NOMO-1 treated with dmso at 0.1 percent for 144 hours (cell line): Measurements from ENCODE around the gene PSMA1.
"Not testable (repeated sequence)": the region's sequence is repeated elsewhere in the genome, so short reads cannot be mapped to it uniquely, and the experiment has no call there.

Experiments
- DNase-seq: peaks from one replicate; lab custom pipeline; 2025; ENCODE audit not compliant: unreplicated experiment; lab: John Stamatoyannopoulos, UW

Gene PSMA1

DNA sequence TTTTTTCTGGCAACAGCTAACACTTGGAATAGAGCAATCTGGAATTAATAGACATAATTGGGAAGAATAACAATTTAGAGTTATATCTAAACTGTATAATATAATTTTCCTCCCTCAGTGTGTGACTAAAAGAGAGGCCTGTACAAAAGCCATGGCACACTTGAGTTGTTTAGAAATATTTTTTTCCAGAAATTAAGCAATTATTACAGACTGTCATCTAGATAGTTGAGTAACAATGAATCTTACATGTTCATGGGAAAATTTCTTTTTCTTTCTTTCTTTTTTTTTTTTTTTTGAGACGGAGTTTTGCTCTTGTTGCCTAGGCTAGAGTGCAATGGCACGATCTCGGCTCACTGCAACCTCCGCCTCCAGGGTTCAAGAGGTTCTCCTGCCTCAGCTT, 15.0 kb upstream of the PSMA1 start:
- DNase-seq = not testable (repeated sequence)

DNA sequence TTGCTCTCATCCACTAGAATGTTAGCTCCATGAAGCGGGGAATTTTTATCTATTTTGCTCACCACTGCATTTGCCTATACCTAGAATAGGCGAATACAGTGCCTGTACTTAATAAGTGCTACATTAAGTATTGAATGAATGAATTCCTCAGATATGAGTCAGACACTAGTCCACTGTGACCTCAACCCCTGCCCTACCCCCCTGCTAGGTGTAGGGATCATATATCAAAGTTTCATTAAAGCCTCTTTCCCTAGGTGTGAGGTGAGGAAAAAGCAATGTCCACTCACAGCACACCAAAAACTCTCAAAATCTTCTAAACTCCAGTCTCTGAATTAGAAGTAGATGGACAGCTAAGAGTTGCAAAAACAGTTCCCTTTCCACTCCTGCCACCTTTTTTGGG, 9.8 kb upstream of the PSMA1 start:
- no peak for DNase-seq

DNA sequence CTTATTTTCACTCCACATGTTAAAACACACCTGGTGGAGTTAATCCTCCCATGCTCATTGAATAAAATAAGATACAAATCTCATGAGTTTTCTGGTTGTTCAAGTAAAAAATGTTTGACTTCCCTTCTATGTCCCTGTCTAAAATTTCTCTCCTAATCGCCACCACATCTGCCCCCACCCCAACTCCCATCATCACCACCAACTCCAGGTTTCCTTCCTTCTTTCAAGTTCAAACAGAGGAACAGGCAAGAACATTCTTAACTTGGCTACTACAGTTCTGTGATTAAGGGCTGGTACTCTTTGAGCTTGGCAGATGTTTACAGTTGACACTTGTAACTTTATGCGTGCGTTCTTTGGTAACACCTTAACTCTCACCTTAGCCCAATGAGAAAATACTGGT, 9.1 kb upstream of the PSMA1 start:
- DNase-seq = no peak

DNA sequence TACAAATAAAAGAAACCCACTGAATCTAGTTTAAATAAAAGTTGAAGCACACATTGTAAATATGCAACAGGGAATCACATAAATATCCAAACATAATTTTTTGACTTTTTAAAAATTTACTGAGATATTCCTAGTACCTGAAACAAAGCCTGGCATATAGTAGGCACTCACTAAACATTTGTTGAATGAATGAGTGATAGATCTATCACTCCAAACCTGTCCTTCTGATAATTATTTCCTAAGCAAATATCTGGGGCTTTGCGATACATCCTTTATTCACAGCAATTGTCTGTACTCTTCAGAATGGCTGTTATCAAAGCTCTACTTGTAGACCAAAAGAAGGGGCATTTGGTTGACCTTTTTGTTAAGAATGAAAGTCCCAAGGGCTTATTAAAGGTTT, 2.6 kb upstream of the PSMA1 start:
- DNase-seq = no peak

DNA sequence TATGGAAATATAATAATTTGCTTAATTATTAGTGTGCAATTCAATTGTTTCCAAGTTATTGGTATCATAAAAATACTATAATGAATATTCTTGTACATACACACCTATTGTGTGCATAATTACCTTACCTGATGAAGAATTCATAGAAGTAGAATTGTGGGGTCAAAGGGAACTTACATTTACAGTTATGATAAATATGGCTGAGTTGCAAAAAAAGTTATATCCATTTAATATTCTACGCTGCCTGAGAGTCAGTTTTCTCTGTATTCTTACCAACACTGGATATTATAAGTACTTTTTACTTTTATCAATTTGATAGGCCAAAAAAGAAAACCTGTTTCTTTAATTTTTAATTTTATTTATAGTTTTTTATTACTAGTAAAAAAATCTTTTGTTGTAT, 2.1 kb upstream of the PSMA1 start:
- no peak for DNase-seq

DNA sequence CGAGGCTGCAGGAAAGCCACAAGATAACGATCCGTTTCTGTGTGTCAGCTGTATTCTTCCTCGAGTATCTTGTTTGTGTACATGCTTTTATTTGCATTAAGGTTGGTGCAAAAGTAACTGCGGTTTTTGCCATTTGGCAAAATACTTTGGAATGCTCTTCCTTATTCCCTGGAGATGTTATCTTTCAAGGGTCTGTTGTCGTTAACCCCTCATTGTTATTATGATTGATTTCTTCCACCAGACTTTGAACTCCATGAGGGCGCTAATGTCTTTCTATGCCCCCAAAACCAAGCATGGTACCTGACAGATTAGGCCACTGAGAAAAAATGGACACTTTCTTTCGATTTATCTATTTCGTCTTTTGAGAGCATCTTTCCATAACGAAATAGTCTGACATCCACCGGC, 563 bp upstream of the PSMA1 start:
- no peak for DNase-seq

DNA sequence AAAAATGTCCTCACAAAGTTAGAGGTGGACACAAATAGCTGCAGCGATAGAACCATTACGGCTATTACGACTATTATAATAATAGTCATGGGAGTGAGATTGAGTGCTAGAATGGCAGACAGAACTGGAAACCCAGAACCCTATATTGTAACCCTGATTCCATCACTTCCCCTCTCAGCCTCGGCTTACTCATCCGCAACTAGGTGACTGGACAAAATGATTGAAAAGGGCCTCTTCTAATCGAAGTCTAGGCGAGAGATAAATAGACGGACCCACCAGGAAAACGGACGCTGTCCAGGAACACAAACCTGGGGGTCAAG, 629 bp downstream of the PSMA1 start:
- peak; percentile 49 for DNase-seq

DNA sequence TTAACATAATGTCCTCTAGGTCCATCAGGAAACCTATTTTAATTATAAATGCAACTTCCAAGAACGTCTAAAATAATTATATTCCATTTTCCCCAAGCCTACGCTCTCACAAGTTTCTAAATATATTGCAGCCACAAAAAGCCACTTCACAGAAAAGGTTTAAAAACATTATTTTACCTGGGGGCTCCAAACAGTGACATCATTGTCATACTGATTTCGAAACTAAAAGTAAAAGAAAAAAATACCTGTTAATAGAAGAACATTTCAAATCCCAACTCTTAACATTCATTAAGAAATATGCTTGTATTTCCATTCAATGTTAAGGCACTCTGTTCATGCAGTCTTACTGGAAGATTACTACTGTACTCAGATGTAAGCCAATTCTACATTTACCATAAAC, 1.4 kb downstream of the PSMA1 start:
- no peak for DNase-seq

DNA sequence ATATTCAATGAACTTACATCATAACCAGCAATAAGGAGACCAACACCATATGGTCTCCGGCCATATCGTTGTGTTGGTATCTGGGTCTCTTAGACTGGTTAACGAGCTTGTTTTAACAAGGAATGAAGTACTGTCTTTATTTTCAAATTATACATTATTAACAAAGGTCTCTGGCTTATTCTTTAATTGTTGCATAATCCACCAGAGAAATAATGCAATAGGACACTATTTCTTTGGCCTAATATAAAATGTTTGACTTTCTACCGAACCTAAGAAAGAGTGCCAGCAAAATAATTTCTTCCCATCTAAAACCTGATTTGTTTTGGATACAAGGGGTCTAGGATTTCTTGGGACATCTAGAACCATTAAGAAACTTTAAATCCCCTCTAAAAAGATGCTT, 6.4 kb downstream of the PSMA1 start:
- no peak for DNase-seq

DNA sequence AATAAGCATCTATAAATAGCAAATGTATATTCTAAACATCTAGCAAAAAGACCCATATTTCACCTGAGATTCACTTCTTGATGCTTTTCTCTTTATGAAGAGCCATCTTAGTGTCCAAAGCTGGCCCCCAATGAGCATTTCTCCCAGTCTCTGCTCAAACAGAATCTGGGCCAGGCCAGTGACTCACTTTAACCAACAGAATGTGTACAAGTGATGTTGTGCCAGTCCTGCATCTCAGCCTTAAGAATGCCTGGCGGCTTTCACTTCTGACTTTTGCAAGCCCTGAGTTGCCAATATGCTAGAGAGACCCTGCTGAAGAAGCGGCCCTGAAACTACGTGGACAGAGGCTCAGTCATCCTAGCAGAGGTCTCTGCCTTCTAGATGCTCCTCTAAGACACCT, 13.7 kb downstream of the PSMA1 start:
- no peak for DNase-seq

DNA sequence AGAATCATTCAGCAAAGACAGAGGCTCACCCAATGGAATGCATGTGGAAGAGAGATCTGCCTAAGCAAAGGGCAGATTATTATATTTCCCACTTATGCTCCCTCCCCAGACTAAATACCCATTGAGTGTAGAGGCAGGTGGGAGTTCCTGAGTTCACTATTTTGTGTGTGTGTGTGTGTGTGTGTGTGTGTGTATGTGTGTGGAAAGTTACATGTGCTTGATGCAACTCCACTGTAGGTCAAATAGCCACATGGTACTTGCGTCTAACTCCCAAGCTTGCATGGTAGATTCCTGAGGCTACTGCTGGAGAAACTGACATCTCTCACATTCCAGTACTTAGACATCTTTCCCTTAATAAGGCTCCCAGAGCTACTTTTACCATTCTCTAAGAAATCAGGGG, 17.2 kb downstream of the PSMA1 start:
- no peak for DNase-seq

DNA sequence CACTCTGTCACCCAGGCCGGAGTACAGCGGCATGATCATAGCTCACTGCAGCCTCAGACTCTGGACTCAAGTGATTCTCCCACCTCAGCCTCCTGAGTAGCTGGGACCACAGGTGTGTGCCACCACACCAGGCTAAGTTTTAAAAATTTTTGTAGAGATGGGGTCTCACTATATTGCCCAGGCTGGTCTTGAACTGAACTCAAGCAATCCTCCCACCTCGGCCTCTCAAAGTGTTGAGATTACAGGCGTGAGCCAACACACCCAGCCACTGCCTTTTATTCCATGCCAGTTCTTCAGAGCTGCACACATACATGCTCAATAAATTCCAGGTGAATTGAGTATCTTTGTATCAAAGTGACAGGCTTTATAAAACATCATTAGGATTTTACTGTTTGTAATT, 18.1 kb downstream of the PSMA1 start:
- DNase-seq = no peak

DNA sequence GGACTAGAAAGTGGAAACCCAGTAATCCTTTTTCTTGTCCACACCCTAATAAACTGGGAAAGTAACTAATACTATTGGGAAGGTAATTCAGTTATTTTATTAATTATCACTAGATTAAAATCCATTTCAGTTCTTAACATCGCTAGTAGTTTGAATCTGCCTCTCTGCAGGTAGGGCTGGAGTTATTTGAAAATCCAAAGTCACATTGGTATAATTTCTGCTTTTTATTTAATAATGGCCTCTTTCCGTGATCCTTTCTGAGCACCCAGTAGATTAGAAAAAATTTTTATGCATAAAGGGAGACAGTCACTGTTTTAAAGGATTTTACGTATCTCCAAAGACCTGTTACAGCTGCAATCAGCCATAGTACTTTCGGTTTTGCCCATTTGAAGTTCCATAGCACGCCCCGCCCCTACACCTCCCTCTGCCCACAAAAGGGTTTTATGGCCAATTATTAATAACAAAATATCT, 20.0 kb downstream of the PSMA1 start:
- DNase-seq = peak; percentile 9

DNA sequence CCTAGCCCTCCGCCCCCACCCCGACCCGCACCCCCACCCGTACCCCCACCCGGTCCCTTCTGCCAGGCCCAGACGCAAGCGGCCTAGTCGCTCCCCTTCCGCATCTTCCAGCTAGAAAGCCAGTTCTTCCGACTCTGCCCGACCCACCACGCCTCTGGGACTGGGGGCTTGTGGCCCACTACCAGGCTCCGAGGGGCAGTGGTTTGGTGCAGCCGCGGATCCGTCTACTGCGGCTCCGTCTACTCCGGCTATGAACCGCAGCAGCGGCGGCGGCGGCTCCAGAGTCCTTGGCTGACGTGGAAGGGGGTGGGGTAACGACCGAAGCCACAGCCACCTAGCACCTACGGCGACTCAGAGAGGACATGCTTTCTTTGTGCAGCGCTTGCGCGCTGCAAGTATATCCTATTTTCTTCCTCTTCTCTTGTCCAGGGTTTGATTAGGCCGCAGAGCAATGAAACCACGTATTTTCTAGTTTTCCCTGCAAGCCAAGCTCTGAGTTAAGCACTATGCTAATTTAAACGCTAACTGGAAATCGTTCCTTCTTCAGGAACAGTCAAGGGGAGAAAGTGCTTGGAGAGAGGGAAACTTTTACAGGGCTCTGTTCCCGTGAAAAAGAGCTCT, 20.5 kb downstream of the PSMA1 start, which contains the start of gene COPB1:
Gene COPB1 (minus strand): TSS at position 252 of the 621 bp plus-strand sequence. CDS start 883 bp downstream, outside the sequence.
- peak; percentile 97 for DNase-seq

DNA sequence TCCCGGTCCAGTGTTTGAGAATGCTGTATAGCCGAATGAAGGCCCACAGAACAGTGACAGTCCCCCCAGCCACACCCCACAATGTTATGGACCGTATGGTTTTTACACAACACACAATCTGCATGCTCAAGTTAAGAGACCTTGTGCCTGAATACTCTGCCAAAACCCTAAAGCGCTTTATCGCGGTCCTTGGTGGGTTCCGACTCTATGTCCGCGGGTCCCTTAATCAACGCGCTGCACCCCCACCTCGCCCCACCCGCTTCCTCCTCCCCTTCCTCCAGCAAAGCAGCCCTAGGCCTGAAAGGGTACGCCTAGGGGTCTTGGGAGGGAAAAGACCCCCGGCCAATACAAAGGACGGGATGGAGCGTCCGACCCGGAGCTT, 21.0 kb downstream of the PSMA1 start:
- DNase-seq = peak; percentile 32

DNA sequence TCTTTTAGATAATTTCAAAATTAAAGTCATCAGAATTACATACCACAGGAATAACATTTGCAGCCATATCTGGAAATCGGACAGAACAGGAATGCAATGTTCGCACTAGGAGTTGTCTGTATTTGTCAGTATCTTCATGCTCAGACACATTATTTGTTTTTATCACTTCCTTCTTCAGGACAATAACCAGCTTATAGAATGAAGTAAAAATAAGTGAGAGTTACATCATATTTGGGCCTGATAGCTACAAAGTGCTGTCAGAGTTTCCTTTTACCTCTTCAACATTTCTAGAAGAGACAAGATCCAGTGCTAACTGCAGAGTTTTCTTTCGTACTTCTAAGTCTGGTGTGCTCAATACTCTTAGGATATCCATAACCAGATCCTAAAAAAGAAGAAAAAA, 39.5 kb downstream of the PSMA1 start:
- DNase-seq = no peak

DNA sequence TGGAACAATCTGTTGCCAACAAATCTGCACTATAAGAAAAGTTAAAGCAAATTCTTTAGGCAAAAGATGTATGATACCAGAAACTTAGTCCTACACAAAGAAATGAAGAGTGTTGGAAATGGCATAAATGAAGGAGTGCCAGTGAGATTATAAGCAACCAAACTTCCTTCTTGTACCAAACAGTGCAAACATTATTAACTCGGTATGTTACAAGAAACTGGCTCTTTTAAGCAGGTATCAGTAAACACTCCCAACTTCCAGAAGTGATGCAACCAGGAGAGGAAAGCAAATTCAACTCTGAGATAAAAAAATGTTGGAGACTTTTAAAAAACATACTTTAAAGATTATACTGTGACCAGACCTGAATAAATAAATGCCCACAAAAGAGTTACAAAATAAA, 49.1 kb downstream of the PSMA1 start:
- DNase-seq = no peak

DNA sequence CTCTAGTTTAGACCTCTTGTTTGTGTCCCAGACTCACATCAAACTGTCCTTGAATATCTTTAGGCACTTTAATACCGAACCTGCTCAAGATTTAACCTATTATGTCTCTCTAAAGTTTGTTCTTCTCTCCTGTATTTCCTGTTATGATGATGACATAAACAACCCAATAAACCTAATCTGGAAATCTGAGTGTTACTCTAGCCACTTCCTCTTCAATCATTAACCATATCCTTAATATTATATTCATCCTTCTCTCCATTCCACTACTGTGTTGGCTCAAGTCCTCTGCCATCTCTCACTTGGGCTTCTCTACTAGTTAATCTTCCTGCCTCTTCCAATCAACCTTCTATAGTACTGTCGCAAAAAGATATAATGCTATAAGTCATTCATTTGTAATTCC, 56.6 kb downstream of the PSMA1 start:
- no peak for DNase-seq

DNA sequence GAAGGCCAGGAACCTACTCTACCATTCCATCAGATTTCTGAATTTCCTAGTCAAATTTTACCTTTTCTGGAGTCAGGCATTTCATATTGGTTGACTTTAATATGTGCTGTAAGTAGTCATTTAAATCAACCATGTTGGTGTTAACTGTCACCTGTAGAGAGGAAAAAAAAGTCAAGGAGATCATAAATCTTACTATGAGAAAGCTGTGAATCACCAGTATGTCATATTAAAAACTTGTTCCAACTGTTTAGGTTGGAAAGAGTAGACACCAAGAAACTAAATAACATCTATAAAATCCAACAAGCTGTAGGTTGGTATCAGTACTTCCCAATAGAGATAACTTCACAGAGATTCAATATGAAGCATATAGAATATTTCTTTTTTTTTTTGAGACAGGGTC, 60.0 kb downstream of the PSMA1 start:
- DNase-seq = no peak

DNA sequence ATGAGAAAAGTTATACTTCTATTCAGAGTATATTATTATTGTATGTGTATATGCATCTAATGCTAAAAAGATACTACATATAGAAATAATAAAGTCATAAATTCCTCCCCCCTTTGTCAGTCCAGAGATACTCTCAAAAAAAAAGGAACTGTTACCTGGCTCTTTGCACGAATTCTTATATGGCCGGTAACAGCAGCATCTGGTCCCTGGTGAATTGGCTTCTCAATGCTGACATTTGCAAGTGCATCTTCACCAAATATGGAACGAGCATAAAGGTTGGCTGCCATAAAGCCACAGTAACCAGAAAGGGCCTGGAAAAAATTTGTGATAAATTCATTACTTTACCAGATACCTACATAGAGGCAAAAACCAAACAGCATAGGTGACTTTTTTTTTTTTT, 61.8 kb downstream of the PSMA1 start:
- DNase-seq = no peak

DNA sequence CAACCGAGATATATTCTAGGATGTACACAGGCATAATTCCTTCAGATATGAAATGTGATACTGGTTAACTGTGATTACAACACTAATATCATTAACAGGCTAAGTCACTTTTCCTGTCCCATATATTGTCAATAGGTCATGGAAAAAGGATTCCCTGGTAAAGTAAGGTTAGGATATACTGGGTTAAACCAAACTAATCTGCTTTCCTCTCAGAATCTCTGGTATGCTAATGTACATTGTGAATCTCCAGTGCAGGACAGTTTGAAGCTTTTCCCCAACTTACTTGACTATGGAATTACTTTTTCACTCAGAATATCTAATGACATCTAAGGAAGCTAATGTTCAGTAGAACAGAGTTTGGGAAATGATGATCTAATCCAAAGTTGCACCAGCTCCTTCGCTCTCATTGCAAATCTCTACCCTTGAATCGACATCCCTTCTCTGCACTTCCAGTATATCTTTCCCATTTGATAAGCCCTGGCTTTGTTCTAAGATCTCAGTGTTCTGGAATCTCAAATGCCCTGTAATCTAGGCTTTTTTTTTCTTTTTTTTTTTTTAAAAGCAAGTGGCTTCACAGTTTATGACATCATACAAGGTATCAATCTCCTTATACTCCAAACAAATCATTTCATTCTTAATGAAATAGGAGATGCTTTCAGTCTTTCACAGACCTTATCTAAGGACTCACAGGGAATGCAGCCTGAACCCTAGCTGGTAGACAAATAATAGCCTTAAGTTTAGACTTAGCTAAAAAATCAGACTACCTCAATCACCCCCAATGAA, 64.3 kb downstream of the PSMA1 start:
- no peak for DNase-seq
